ENCODE results near the gene POU2F3. TPM values are rescaled to one million over a fixed set of nuclear protein-coding genes. Genes with fewer than 3 reads are reported as not detected.

POU2F3 gene
- polyA plus RNA-seq, 3 donors from 2014 or later, result not detected

DNA sequence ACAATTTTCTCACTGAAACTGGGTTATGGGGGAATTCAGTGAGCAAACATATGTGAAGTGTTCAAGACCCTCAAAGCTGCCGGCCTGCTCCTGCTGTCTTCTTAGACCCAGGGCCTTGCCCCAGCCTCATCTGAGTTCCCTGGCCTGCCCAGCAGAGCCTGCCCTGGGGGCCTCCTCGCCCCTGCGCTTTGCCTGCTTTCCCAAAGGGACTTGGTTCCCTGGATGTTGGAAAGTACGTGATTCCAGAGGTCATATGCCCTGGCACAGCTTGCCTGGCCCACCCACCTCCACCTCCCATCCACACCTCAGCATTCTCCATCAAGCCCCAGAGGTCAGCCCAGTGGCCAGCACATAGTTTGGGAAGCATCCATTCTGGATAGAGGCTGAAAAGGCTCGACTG lies 13.7 kb upstream of the POU2F3 start:
- DNase-seq, result no peak
- Mint-ChIP-seq H3K36me3 (no peaks in the 10 kb centered on the region), H3K4me1 (peaks cover 0 to 5% of the 10 kb centered on the region in 2 donors), H3K27me3 (ENCODE audit: low read depth in 3 of 3) (peaks cover 0 to 10% (median 0%) of the 10 kb centered on the region in 3 donors), H3K9me3 (no peaks in the 10 kb centered on the region), H3K4me3 (no peak overlapping the region), H3K27ac (no peak overlapping the region)

DNA sequence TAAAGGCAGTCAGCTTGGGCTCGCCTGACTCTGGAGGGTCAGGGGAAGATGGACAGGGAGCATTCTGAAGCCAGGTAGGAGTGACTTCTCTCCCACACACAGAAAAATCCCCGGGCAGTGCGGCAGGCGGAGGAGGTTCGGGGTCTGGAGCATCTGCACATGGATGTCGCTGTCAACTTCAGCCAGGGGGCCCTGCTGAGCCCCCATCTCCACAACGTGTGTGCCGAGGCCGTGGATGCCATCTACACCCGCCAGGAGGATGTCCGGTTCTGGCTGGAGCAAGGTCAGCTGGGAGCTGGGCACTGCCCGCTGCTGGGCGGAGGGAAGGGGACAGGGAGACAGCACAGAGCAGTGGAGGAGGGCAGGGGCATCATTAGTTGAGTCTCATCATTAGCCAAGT lies 13.2 kb upstream of the POU2F3 start:
- no peak for DNase-seq
- H3K4me1 Mint-ChIP-seq, result peaks cover 0 to 5% of the 10 kb centered on the region in 2 donors
- H3K27ac Mint-ChIP-seq, result no peak overlapping the region
- no peaks in the 10 kb centered on the region for H3K36me3 Mint-ChIP-seq
- no peaks in the 10 kb centered on the region for H3K9me3 Mint-ChIP-seq
- H3K4me3 Mint-ChIP-seq, result no peak overlapping the region
- H3K27me3 Mint-ChIP-seq (ENCODE audit: low read depth in 3 of 3), result peaks cover 0 to 10% (median 0%) of the 10 kb centered on the region in 3 donors

DNA sequence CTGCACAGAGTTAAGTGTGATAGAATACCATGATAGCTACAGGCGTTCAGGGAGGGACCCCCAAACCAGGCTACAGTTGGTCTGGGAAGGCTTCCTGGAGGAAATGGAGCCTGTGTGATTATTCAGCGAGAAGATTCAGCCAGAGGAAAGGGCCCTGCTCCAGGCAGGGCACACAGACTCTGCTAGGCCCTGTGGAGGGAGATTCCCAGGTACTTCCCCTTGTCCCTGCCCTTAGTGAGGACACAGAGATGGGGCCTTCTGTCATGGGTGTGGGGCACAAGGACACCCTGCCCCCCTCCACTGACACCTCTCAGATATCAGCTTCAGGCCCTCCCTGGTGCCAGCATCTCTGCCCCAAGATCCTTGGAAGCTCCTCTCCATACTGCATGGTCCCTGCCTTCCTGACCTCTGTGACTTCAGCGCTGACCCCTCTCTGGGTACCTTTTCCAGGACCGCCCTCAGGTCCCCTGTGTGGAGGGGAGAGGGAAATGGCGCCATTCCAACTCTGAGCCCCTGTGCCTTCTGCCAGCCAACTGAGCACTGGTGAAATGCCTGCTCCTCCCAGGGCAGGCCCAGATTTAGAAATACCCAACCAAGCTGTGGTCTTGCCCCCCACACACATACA lies 12.6 kb upstream of the POU2F3 start:
- no peak for DNase-seq
- H3K27me3 Mint-ChIP-seq (ENCODE audit: low read depth in 3 of 3), result peaks cover 0 to 10% (median 0%) of the 10 kb centered on the region in 3 donors
- H3K9me3 Mint-ChIP-seq, result no peaks in the 10 kb centered on the region
- peaks cover 0 to 5% of the 10 kb centered on the region in 2 donors for H3K4me1 Mint-ChIP-seq
- H3K4me3 Mint-ChIP-seq, result no peak overlapping the region
- H3K27ac Mint-ChIP-seq, result no peak overlapping the region
- no peaks in the 10 kb centered on the region for H3K36me3 Mint-ChIP-seq

DNA sequence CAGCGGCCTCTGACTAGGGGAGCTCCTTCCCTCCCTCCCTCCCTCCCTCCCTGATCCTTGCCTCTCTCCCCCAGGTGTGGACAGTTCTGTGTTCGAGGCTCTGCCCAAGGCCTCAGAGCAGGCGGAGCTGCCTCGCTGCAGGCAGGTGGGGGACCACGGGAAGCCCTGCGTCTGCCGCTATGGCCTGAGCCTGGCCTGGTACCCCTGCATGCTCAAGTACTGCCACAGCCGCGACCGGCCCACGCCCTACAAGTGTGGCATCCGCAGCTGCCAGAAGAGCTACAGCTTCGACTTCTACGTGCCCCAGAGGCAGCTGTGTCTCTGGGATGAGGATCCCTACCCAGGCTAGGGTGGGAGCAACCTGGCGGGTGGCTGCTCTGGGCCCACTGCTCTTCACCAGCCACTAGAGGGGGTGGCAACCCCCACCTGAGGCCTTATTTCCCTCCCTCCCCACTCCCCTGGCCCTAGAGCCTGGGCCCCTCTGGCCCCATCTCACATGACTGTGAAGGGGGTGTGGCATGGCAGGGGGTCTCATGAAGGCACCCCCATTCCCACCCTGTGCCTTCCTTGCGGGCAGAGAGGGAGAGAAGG lies 11.1 kb upstream of the POU2F3 start:
- Mint-ChIP-seq H3K4me3 (no peak overlapping the region), H3K4me1 (peaks cover 0 to 5% of the 10 kb centered on the region in 2 donors), H3K9me3 (no peaks in the 10 kb centered on the region), H3K36me3 (no peaks in the 10 kb centered on the region), H3K27me3 (ENCODE audit: low read depth in 3 of 3) (peaks cover 0 to 10% (median 0%) of the 10 kb centered on the region in 3 donors), H3K27ac (no peak overlapping the region)
- DNase-seq, result no peak

DNA sequence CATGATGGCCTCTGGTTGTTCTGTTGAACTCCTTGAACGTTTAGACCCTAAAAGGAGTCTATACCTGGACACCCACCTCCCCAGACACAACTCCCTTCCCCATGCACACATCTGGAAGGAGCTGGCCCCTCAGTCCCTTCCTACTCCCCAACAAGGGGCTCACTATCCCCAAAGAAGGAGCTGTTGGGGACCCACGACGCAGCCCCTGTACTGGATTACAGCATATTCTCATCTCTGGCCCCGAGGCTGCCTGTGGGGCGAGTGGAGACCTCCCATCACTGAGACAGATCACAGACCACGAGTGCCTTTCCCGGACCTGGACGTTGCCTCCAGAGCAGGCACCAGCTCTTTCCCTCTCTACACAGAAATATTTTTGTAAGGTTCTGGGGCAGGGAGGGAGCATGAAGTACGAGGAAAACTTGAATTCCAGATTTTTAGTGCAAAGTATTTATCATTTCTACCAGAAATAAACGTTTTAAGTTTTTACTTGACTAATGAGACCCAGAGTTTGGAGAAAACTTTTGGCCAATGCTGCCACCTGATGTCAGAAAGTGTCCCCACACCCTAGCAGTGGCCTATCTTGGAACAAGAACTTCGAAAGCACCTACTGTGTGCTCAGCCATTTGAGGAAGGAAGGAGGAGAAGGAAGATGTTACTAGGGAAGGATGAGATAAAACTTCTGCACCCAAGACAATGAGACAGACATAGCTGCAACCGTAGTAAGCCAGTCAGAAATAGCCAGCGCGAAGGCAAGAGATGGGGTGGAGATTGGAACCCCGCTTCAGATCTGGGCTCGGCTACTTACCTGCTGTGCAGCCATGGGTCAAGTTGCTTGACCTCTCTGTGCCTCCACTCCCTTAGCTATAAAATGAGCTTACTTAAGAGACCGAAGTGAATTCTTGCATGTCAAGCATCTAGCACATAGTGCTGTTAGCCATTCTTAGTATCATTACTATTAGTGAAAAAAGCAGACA lies 10.2 kb upstream of the POU2F3 start:
- Mint-ChIP-seq H3K27me3 (ENCODE audit: low read depth in 3 of 3) (peaks cover 0 to 9% (median 0%) of the 10 kb centered on the region in 3 donors), H3K9me3 (no peaks in the 10 kb centered on the region), H3K4me1 (peaks cover 0 to 5% of the 10 kb centered on the region in 2 donors), H3K36me3 (no peaks in the 10 kb centered on the region), H3K4me3 (no peak overlapping the region), H3K27ac (no peak overlapping the region)
- no peak for DNase-seq

DNA sequence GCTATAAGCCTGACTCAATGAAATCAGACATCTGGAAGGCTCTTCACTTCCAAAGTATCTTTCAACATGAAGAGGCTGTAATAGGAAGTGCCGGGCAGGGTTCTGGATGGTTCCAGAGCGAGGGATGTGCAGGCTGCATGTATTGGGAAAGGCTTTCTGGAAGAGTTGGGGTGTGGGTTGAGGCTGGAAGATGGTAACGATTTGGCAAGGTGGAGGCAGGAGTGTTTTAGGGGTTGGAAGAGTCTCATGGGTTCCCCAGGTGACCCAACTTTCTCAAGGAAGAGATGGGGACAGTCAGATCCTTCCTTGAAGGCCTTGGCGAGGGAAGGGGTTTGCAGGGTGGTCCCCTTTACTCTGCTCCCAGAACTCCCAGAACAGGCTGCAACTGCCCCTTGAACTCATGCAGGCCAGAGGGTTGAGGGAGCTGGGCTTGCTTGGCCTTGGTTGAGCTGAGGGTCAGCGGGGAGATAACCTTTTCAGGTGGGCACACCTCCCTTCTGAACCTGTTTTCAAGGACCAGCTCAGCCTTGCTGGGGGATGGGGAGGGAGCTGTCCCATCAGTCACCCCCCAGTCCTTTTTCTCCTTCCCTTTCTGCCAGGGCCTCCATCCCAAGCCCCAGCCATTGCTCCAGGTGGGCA lies 9.4 kb upstream of the POU2F3 start:
- Mint-ChIP-seq H3K9me3 (no peaks in the 10 kb centered on the region), H3K27ac (no peak overlapping the region), H3K27me3 (ENCODE audit: low read depth in 3 of 3) (peaks cover 2 to 14% (median 4%) of the 10 kb centered on the region in 3 donors), H3K4me1 (no peaks in the 10 kb centered on the region), H3K36me3 (no peaks in the 10 kb centered on the region), H3K4me3 (no peak overlapping the region)
- DNase-seq, result no peak

DNA sequence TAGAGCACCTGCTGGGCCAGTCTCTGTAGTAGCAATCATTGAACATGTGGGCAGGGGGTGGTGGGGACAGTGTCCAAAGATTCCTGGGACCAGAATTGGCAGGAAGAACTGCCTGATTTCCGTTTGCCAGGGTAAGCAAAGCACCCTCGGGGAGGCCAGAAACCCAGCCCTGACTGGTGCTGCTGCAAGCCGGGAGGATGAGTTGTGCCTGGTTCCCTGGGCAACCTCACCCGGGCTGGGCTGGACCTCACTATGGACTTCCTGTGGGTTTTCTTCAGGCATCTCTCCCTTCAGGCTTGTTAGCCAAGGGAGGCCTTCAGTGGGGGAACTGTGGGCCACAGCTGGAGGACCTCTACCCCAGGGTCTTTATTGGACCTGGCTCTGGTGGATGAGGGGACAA lies 8.0 kb upstream of the POU2F3 start:
- no peaks in the 10 kb centered on the region for H3K4me1 Mint-ChIP-seq
- H3K27me3 Mint-ChIP-seq (ENCODE audit: low read depth in 3 of 3), result peaks cover 2 to 11% (median 4%) of the 10 kb centered on the region in 3 donors
- no peaks in the 10 kb centered on the region for H3K9me3 Mint-ChIP-seq
- H3K4me3 Mint-ChIP-seq, result no peak overlapping the region
- H3K36me3 Mint-ChIP-seq, result no peaks in the 10 kb centered on the region
- no peak for DNase-seq
- no peak overlapping the region for H3K27ac Mint-ChIP-seq

DNA sequence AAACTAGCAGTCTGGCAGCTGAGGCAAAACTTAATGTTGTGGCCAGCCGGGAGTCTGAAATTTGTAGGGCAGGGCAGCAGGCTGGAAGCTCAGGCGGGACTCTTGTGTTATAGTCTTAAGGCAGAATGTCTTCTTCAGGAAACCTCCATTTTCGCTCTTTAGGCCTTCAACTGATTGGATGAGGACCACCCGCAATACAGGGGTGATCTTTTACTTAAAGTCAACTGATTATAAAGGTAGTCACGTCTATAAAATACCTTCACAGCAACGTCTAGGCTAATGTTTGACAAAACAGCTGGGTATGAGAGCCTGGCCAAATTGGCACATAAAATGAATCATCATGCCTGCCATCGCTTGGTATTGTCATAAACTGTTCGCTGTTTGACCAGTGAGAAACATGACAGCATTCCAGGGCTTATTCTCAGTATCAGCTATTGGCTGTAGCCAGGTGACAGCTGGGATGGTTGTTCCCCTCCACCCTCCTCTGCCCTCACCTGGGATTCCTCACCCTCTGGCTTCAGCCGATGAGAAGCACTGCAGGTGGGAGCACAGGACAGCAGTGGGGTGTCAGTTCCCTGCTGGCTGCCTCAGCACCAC lies 6.6 kb upstream of the POU2F3 start:
- H3K9me3 Mint-ChIP-seq, result no peaks in the 10 kb centered on the region
- H3K36me3 Mint-ChIP-seq, result no peaks in the 10 kb centered on the region
- DNase-seq, result no peak
- peaks cover 4 to 11% (median 10%) of the 10 kb centered on the region in 3 donors for H3K27me3 Mint-ChIP-seq (ENCODE audit: low read depth in 3 of 3)
- H3K27ac Mint-ChIP-seq, result no peak overlapping the region
- H3K4me3 Mint-ChIP-seq, result no peak overlapping the region
- no peaks in the 10 kb centered on the region for H3K4me1 Mint-ChIP-seq

DNA sequence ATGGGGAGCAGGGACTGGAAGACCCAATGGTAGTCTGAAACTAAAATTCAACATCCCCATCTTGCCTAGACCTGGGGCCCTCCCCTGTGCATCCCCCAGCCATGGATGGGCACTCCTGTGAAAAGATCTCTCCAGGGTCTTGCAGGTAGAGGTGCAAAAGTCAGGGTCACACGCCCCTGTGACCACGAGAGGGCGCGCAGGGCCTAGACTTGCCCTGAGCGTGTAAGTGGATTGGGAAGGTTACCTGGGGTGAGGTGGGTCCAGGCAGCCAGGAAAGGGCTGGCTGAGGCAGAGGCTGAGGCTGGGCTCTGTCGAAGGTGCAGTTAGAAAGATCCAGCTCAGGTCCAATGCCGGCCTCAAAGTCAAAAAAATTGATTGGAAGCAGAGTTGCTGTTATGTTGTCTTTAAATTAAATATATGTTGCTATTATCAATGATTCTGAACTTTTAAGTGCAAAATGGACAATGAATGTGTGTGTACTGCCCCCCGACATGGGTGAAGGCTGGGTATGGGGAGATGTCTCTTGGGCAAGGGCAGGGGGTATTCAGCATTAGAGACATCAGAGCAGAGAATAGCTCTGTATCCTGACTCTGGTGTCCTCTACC lies 4.8 kb upstream of the POU2F3 start:
- Mint-ChIP-seq H3K4me3 (no peak overlapping the region), H3K36me3 (no peaks in the 10 kb centered on the region)

DNA sequence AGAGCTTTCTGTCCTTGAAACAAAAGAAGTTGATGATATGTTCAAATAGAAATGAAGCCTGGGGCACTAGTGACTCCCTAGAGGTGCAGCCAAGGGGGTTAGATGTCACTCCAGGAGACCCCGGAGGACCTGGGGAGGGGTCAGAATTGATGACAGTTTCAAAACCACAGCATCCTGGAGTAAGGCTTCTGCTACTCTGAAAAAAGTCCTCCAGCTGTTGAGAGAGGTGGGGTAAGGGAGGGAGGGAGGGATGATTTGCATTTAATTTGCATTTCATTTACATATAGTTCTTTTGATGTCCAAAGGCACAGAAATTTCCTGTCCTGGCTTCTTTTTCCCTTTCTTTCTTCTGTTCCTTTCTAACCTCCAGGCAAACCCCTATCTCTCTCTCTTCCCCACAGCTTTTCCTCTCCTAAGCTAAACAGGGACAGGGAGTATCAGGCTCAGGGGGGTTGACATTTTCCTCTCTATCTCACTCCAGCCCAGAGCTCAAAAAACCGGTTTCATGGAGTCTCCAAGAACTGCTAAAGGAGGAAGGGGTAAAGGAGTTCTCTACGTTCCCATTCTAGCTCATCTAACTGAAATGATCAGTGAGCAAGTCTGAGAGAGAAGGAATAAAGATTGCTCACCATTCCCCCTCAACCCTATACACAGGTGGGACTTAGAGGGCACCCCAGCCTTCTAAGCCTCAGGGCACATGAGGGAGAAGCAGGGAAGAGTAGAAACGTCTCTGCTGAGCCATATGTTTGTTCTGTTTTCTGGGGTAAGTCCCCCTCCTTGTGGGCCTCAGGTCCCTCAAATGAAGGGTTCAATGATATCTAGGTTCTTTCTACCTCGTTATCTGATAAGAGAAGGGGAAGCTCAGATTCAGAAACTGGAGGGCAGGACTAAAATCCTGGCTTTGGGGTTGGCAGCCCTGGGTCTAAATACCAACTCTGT lies 3.5 kb upstream of the POU2F3 start:
- Mint-ChIP-seq H3K27me3 (ENCODE audit: low read depth in 3 of 3) (peaks cover 6 to 13% (median 10%) of the 10 kb centered on the region in 3 donors), H3K4me1 (no peaks in the 10 kb centered on the region), H3K9me3 (peaks cover 0 to 1% (median 0%) of the 10 kb centered on the region in 6 donors), H3K4me3 (no peak overlapping the region), H3K36me3 (no peaks in the 10 kb centered on the region), H3K27ac (no peak overlapping the region)
- no peak for DNase-seq

More for the DNA sequence above, 4.8 kb upstream of the POU2F3 start:
- no peak overlapping the region for H3K27ac Mint-ChIP-seq
- H3K9me3 Mint-ChIP-seq, result no peaks in the 10 kb centered on the region
- DNase-seq, result peak in 2 of 3 donors; percentile 13 to 24
- no peaks in the 10 kb centered on the region for H3K4me1 Mint-ChIP-seq
- H3K27me3 Mint-ChIP-seq (ENCODE audit: low read depth in 3 of 3), result peaks cover 6 to 12% (median 10%) of the 10 kb centered on the region in 3 donors

DNA sequence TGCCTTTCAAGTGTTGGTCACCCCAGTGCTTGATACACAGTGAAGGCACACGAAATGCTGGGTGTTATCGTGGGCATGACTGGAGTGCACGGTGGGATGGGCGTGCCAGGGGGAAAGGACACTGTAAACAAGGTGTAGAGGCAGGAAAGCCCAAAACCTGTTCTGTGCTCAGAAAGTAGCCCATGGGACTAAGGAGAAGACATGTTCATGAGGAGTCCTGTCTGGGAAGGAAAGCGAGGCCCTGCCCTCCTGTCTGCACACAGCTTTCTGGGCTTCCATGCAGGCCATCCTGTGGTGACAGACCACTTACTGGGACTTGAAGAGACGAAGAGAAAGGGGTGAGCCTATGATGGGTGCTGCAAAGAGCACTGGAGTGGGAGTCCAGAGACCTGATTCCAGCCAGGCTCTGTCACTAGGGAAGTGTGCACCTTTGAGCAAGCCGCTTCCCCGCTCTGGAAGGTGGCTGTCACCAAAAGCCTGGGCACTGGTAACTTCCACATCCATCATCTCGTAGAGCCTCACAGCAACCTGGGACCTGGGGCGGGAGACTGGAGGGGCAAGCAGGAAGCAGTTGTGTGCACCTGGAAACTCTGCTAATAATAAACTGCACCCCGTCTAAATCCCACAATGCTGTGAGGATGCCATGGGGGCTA lies 846 bp upstream of the POU2F3 start:
- DNase-seq, result no peak

DNA sequence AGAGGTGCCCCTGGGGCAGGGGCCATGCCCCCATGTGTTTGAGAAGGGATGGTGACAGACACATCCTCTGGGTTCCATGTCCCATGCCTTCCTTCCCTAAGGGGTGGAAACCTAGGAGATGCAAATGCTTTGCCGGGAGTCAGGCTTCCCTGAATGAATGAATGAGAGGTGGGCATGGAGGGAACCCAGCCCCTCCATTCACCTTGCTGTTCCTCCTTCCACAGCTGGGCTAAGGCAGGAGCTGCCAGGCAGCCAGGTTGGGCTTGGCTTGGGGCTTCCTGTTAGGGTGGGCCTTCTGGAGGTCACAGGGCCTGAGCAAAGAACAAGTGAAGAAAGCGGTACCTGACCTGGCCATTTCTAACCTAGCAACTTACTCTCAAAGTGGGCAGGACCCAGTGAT lies 926 bp downstream of the POU2F3 start:
- H3K27me3 Mint-ChIP-seq (ENCODE audit: low read depth in 3 of 3), result peaks cover 9 to 16% (median 13%) of the 10 kb centered on the region in 3 donors
- H3K36me3 Mint-ChIP-seq, result no peaks in the 10 kb centered on the region
- no peak for DNase-seq
- H3K4me3 Mint-ChIP-seq, result no peak overlapping the region
- H3K27ac Mint-ChIP-seq, result no peak overlapping the region
- peaks cover 0 to 1% (median 0%) of the 10 kb centered on the region in 6 donors for H3K9me3 Mint-ChIP-seq
- no peaks in the 10 kb centered on the region for H3K4me1 Mint-ChIP-seq

More for the DNA sequence above, 846 bp upstream of the POU2F3 start:
- Mint-ChIP-seq H3K4me1 (no peaks in the 10 kb centered on the region), H3K27me3 (ENCODE audit: low read depth in 3 of 3) (peaks cover 15 to 16% (median 15%) of the 10 kb centered on the region in 3 donors), H3K4me3 (no peak overlapping the region), H3K36me3 (no peaks in the 10 kb centered on the region), H3K27ac (no peak overlapping the region), H3K9me3 (peaks cover 0 to 1% (median 0%) of the 10 kb centered on the region in 6 donors)
